Neuron (in vitro differentiated cells): ENCODE data around the gene CCSER1.

Experiments used
- H2AFZ ChIP-seq: one replicate; pipeline ENCODE4 v1.6.1; 2013; ENCODE audit warnings: low read depth, mild to moderate bottlenecking, inconsistent platforms, low read length, moderate library complexity
- H3K27me3 ChIP-seq: one replicate; pipeline ENCODE4 v1.6.1; 2013; ENCODE audit warnings: low read length; ENCODE audit not compliant: insufficient read depth
- H3K36me3 ChIP-seq: one replicate; pipeline ENCODE4 v1.6.1; 2013; ENCODE audit warnings: low read length; ENCODE audit not compliant: insufficient read depth
- H3K4me1 ChIP-seq: one replicate; pipeline ENCODE4 v1.6.1; 2013; ENCODE audit warnings: low read length; ENCODE audit not compliant: insufficient read depth
- H3K4me3 ChIP-seq: 2 replicates; pipeline ENCODE4 v1.5.1; 2013; ENCODE audit warnings: mild to moderate bottlenecking, low read length, moderate library complexity
- H3K9me3 ChIP-seq: one replicate; pipeline ENCODE4 v1.6.1; 2013; ENCODE audit warnings: low read length

The CCSER1 gene

DNA sequence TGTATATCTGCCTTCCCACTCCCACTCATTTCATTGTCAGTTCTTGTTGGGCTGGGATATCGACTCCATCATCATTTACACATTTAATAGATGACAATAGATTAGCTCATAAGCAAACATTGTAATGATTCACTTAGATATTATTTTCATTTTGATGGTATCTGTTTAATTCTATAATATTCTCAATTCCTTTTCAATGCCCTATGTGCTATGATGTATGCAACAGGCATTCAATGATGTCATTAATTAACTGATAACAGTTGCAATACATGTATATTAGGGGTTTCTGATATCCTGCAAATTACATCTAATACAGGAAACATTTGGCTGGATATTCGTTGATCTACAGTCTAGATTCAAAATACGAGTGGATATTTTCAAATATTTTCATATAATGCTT lies 850.5 kb downstream of the CCSER1 start:
- Histone ChIP-seq H3K9me3 (no peaks in the 10 kb centered on the region), H2AFZ (no peak overlapping the region), H3K27me3 (no peaks in the 10 kb centered on the region), H3K36me3 (no peaks in the 10 kb centered on the region), H3K4me1 (no peaks in the 10 kb centered on the region), H3K4me3 (no peak overlapping the region)

DNA sequence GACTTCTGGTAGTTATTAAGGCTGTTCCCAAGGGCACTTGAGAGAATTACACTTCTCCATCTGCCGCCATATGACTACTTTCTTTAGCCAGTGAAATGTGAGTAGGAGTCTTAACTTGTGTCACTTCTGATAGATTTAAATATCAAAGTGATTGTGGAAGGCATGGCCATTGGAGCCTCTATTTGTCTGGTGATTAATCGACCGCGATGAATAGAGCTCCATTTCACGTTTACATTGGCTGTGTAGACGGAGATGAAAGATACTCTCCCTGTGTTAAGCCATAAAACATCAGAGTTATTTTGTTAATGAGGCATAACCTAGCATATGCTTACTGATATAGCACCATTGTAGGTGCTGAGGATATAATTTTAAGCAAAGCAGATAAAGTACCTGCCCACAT lies 852.4 kb downstream of the CCSER1 start:
- Histone ChIP-seq H3K4me1 (no peaks in the 10 kb centered on the region), H3K9me3 (no peaks in the 10 kb centered on the region), H3K36me3 (no peaks in the 10 kb centered on the region), H2AFZ (no peak overlapping the region), H3K27me3 (no peaks in the 10 kb centered on the region), H3K4me3 (no peak overlapping the region)

DNA sequence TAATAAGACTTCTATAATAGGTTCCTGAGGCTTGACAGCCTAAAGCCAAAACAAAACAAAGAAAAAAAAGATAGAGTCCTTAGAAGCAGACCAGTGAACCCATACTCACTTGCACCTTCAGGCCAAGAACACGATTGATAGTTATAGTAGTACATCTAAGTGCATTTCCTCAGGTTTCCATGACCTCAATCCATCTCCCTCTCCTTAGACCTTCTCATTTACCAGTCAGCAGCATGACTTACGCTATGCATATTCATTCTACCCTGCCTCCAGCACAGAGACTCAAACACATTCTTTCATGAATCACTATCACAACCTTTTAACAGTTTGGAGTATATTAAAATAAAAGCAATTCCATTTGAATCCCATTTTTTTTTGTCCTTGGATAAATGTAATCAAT lies 855.6 kb downstream of the CCSER1 start:
- Histone ChIP-seq H3K4me3 (no peak overlapping the region), H3K4me1 (no peaks in the 10 kb centered on the region), H3K9me3 (no peaks in the 10 kb centered on the region), H2AFZ (no peak overlapping the region), H3K27me3 (no peaks in the 10 kb centered on the region), H3K36me3 (no peaks in the 10 kb centered on the region)

DNA sequence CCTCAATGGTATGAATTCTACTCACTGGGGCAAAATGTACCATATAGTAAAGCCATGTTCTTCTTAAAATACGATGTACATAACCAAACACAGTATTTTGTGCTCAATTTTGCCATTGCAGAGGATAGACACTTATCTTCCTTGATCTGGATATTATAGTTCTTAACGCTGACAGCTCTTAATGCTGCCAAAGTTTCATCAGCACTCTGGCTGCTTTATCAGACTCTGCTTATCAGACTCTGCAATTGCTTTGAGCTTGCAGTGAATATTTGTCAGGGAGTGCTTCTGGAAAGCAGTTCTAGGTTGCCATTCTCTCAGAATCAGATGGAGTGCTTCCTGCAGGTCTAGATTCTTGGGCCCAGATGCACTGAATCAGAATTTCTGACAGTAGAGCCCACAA lies 863.1 kb downstream of the CCSER1 start:
- no peaks in the 10 kb centered on the region for H3K4me1 ChIP-seq
- no peak overlapping the region for H2AFZ ChIP-seq
- H3K4me3 ChIP-seq: no peak overlapping the region
- no peaks in the 10 kb centered on the region for H3K9me3 ChIP-seq
- H3K27me3 ChIP-seq: no peaks in the 10 kb centered on the region
- H3K36me3 ChIP-seq: no peaks in the 10 kb centered on the region

DNA sequence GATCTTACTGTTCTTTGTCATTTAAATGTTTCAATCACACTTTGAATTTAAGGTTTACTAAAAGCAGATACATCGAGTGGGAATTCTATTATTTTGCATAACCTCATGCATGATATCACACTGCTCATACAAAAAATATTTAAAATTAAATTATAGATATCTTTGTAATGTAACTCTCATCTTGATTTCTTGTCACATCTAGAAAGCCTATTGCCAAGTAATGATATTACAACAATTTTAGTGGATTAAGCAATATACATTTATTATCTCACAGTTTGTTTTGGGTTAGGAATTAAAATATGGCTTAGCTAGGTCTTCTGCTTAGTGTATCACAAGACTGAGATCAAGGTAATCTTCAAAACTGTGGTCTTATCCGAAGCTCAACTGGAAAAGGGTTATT lies 865.0 kb downstream of the CCSER1 start:
- no peak overlapping the region for H3K4me3 ChIP-seq
- H3K4me1 ChIP-seq: no peaks in the 10 kb centered on the region
- H2AFZ ChIP-seq: no peak overlapping the region
- H3K27me3 ChIP-seq: no peaks in the 10 kb centered on the region
- H3K36me3 ChIP-seq: no peaks in the 10 kb centered on the region
- H3K9me3 ChIP-seq: no peaks in the 10 kb centered on the region

DNA sequence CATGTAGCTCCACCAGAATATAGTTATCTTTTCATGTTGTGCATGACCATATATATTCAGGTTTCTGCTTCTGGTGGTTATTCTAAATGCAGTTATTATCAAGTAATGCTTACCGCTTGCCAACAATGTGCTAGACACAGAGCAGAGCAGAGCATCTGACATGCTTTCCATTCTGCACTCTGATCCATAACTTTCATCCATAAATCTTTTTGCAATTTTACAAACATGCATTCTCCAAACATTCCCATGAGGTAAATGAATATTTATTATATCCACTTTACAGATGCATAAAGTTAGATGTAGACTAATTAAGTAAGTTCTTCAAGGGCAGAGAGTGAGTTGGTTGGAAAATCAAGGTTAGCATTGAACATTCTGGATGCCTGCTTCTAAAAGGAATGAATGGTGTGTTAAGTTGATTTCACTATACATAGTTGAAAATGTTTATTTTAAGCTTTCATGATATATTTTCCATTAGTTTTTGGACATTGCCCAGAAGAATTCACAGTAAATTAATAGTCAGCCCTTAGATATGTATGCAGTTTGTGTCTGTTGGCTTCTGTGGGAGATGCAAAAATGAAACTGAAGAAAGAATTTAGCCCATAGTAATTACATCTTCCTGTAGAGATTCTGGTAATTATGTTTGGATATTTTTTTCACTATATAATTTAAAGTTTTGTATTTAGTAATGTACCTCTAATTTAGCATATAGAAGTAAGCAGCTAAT lies 867.8 kb downstream of the CCSER1 start:
- Histone ChIP-seq H2AFZ (no peak overlapping the region), H3K4me1 (no peaks in the 10 kb centered on the region), H3K27me3 (no peaks in the 10 kb centered on the region), H3K9me3 (no peaks in the 10 kb centered on the region), H3K4me3 (no peak overlapping the region), H3K36me3 (no peaks in the 10 kb centered on the region)

DNA sequence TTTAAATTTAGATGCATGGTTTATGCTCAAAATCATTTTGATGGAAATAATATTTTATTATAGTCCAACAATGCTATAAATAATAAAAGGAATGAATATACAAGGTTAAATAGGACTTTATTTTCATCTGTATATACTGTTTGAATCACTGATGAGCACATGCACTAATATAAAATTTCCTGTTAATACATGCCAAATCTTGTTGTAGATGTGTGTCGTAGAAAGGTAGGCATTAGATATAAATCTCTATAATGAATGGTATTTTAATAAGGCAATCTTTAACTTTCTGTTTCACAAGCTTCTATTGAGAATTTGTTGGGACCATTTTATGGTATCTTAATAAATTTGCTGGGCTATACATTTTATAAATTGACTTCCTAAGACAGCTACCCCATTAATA lies 868.8 kb downstream of the CCSER1 start:
- Histone ChIP-seq H2AFZ (no peak overlapping the region), H3K4me3 (no peak overlapping the region), H3K36me3 (no peaks in the 10 kb centered on the region), H3K4me1 (no peaks in the 10 kb centered on the region), H3K27me3 (no peaks in the 10 kb centered on the region), H3K9me3 (no peaks in the 10 kb centered on the region)

DNA sequence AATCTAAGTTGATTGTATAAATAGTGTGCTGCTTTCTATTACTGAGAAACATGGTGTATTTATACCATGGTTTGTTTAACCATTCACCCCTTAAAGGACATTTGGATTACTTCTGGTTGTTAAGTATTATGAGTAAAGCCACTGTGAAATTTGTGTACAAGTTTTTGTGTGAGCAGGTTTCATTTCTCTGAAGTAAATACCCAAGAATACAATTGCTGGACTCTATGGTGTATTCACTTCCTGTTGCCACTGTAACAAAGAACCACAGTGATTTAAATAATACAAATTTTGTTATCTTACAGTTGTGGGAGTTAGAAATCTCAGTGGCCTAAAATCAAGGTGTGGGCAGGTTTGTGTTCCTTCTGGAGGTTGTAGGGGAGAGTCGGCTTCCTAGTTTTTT lies 869.6 kb downstream of the CCSER1 start:
- Histone ChIP-seq H3K9me3 (no peaks in the 10 kb centered on the region), H2AFZ (no peak overlapping the region), H3K4me3 (no peak overlapping the region), H3K27me3 (no peaks in the 10 kb centered on the region), H3K36me3 (no peaks in the 10 kb centered on the region), H3K4me1 (no peaks in the 10 kb centered on the region)

DNA sequence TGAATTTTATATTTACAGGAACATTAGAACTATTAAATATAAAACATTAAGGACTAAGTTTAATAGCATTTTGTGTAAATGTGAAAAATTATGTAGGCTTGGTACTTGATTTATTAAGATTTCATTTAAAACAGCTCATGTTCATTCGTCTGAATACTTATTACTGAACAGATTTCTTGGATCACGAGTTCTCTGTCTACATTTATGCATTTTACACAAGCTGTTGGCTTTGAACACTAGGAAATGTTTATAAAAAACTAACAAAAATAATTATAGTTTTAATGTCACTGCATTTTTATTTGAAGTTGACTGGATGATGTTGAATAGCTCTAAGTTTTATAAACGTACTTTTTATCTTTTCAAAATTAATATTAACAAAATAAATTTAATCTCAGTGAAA lies 888.7 kb downstream of the CCSER1 start:
- H2AFZ ChIP-seq: no peak overlapping the region
- no peaks in the 10 kb centered on the region for H3K9me3 ChIP-seq
- H3K36me3 ChIP-seq: no peaks in the 10 kb centered on the region
- H3K27me3 ChIP-seq: no peaks in the 10 kb centered on the region
- H3K4me1 ChIP-seq: no peaks in the 10 kb centered on the region
- no peak overlapping the region for H3K4me3 ChIP-seq

DNA sequence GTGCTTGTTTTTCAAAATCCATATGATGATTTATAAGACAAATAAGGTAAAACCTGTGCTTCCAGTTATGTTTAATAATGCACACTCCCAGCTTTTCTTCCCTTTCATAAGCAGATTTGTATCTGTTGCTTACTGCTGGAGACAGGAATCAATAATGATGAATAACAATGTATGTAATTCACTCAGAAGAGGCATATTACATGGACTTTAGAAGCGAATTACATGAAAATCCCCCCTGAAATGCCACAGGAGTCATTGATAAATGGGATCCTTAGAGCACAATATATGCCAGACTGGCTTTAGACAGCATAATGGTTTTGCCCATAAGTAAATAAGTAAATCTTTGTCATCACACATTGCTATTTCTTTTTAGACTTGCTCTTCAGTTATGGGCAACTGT lies 892.3 kb downstream of the CCSER1 start:
- H2AFZ ChIP-seq: no peak overlapping the region
- H3K4me3 ChIP-seq: no peak overlapping the region
- no peaks in the 10 kb centered on the region for H3K4me1 ChIP-seq
- no peaks in the 10 kb centered on the region for H3K36me3 ChIP-seq
- H3K27me3 ChIP-seq: no peaks in the 10 kb centered on the region
- H3K9me3 ChIP-seq: no peaks in the 10 kb centered on the region

DNA sequence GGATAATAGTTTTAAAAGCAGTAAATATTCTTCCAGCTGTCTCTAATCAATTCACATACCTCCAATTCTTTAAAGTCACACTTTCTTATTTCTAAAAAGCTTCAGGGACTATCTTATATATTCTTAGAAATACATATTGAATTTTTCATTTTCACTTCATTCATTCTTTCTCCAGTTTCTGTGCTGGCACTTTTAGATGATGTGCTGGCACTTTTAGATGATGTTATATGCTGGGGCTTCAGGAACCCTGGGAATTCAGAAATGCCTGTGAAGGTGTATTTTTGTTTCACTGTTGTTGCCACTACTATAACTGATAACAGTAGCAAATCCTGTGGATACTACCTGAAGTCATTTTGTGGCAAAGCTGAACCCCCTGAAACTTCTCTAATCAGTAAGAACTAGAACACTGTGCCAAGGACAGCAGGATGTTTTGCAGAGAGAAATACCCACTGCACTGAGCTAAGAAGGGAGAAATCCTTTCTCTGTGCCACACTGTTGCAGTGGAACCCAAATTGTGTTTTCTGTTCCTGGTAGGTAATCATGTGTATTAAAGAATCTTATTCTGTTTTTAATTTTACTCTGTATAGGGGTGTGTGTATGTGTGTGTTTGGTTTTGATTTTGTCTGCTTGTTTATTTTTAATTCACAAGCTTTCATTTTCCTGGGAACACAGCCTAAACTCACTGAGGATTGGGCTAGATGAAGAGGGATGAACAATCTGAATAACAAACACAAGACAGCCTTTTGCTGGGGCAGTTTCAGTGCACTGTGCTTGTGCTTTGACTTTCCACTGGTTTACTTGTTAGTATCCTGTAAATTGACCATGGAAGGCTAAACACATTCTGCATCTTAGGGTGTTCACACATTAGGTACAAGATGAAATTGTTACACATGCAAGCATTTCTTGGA lies 898.3 kb downstream of the CCSER1 start:
- no peak overlapping the region for H3K4me3 ChIP-seq
- H3K36me3 ChIP-seq: no peaks in the 10 kb centered on the region
- no peaks in the 10 kb centered on the region for H3K4me1 ChIP-seq
- no peaks in the 10 kb centered on the region for H3K9me3 ChIP-seq
- H2AFZ ChIP-seq: peak overlapping the region; percentile 32
- H3K27me3 ChIP-seq: no peaks in the 10 kb centered on the region

DNA sequence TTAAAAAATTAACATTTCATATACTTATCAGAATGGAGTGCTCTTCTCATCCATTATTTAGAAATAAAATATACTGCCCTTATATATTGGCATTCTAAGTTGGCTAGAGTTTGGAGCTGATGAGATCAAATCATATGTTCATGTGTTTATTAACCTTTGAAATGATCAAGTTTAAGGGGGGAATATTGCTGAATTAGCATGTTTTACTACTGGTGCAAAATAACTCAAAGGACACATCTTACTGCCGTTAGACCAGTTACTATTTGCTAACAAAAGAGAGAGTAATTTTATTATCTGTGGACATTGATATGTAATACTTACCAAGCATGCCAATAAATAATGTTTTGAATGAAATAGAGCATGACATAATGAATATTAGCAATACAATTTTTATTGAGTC lies 901.0 kb downstream of the CCSER1 start:
- Histone ChIP-seq H3K9me3 (no peaks in the 10 kb centered on the region), H3K36me3 (no peaks in the 10 kb centered on the region), H3K27me3 (no peaks in the 10 kb centered on the region), H3K4me1 (no peaks in the 10 kb centered on the region), H2AFZ (no peak overlapping the region), H3K4me3 (no peak overlapping the region)

DNA sequence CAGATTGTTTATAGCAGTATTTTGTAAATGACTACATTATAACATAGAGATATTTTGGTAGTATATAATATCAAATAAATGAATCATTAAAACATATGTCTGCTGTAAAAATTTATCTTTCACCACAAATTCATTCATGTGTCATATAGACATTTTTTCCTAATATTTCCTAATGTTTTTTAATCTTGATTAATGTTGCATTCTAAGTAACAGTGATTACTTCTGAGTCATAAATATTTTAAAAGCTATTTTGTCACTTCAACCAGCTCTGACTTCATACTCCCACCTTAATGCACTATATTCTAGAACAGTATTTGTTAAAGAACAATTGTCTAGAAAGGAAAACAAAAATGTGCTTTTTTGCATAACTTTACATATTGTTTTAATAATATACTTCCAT lies 904.6 kb downstream of the CCSER1 start:
- Histone ChIP-seq H3K9me3 (no peaks in the 10 kb centered on the region), H3K27me3 (no peaks in the 10 kb centered on the region), H3K36me3 (no peaks in the 10 kb centered on the region), H2AFZ (no peak overlapping the region), H3K4me1 (no peaks in the 10 kb centered on the region), H3K4me3 (no peak overlapping the region)
